ENCODE results near the gene F10.

- no peak for TF ChIP-seq CTCF (IDR thresholded peaks at IDR 0.05)
- no peak for TF ChIP-seq POLR2A (IDR thresholded peaks at IDR 0.05)
These were observed 12.3 kb upstream of the F10 start for GRCh38 chr13:113110048-113110851.
